BE2C (cell line): ENCODE results near the gene ABHD16B.

Experiments
- DNase-seq: peaks from one replicate; pipeline ENCODE4 v3.0.0-alpha.2; 2020
- H3K27me3 ChIP-seq: fragments of 250-450 bp; sonication (Bioruptor Pico); 2 replicates; pipeline ENCODE4 v1.5.1; 2020; ENCODE audit warnings: mild to moderate bottlenecking
- H3K36me3 ChIP-seq: fragments of 250-450 bp; sonication (Bioruptor Pico); 2 replicates; pipeline ENCODE4 v1.5.1; 2020; ENCODE audit warnings: mild to moderate bottlenecking
- H3K4me1 ChIP-seq: fragments of 250-450 bp; sonication (Bioruptor Pico); 2 replicates; pipeline ENCODE4 v1.5.1; 2020
- H3K4me3 ChIP-seq: 2 replicates; pipeline ENCODE4 v1.5.1; 2011; ENCODE audit warnings: low read depth, low read length
- H3K9me3 ChIP-seq: fragments of 250-450 bp; sonication (Bioruptor Pico); 2 replicates; pipeline ENCODE4 v1.5.1; 2020
- TF ChIP-seq, protein P1 (sequence below): IDR thresholded peaks from 2 replicates; pipeline ENCODE4 v1.5.1; 2012; ENCODE audit warnings: mild to moderate bottlenecking, low read depth, low read length

ABHD16B gene

DNA sequence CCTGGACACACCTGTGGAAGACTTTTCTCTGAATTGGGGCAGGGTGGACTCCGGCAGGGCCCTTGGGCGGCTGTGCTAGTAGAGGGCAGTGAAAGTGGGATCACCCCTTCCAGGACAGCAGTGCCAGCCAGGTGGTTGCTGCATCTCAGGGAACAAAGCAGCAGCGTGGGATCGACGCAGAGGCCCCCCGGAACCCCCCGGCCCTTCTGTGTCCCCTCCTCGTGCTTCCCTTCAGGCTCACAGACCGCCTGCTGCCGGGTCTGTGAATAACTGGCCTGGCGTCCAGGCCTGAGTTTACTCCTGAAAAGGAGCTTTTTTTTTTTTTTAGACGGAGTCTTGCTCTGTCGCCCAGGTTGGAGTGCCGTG lies 24.7 kb downstream of the ABHD16B start:
- no peaks in the 10 kb centered on the region for H3K9me3 ChIP-seq
- H3K27me3 ChIP-seq = no peaks in the 10 kb centered on the region
- no peak overlapping the region for H3K4me3 ChIP-seq
- DNase-seq = no peak
- H3K36me3 ChIP-seq = peaks cover 62% of the 10 kb centered on the region
- TF ChIP-seq, protein P1, sequence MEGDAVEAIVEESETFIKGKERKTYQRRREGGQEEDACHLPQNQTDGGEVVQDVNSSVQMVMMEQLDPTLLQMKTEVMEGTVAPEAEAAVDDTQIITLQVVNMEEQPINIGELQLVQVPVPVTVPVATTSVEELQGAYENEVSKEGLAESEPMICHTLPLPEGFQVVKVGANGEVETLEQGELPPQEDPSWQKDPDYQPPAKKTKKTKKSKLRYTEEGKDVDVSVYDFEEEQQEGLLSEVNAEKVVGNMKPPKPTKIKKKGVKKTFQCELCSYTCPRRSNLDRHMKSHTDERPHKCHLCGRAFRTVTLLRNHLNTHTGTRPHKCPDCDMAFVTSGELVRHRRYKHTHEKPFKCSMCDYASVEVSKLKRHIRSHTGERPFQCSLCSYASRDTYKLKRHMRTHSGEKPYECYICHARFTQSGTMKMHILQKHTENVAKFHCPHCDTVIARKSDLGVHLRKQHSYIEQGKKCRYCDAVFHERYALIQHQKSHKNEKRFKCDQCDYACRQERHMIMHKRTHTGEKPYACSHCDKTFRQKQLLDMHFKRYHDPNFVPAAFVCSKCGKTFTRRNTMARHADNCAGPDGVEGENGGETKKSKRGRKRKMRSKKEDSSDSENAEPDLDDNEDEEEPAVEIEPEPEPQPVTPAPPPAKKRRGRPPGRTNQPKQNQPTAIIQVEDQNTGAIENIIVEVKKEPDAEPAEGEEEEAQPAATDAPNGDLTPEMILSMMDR = no peak
- H3K4me1 ChIP-seq = no peaks in the 10 kb centered on the region

DNA sequence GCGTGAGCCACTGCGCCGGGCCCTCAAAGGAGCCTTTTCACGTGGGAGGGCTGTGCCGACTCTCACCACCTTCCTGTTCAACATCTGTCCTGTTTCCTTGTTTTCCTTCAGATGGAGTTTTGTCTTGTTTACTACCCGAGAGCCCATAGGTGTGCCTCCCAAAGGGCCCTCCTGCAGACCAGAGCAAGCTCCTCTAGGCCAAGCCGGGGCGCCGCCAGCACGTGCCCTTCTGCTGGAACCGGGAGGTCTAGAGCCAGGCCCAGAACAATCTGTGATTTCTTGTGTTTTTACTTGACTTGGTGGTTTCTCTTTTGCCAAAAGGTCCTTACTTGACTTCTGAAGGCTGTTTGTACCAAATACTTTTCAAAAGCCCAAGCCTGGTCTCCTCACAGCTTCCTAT lies 25.6 kb downstream of the ABHD16B start:
- H3K9me3 ChIP-seq = no peaks in the 10 kb centered on the region
- no peaks in the 10 kb centered on the region for H3K4me1 ChIP-seq
- DNase-seq = no peak
- no peak overlapping the region for H3K4me3 ChIP-seq
- no peaks in the 10 kb centered on the region for H3K27me3 ChIP-seq
- TF ChIP-seq, protein P1 = no peak
- peaks cover 56% of the 10 kb centered on the region for H3K36me3 ChIP-seq

DNA sequence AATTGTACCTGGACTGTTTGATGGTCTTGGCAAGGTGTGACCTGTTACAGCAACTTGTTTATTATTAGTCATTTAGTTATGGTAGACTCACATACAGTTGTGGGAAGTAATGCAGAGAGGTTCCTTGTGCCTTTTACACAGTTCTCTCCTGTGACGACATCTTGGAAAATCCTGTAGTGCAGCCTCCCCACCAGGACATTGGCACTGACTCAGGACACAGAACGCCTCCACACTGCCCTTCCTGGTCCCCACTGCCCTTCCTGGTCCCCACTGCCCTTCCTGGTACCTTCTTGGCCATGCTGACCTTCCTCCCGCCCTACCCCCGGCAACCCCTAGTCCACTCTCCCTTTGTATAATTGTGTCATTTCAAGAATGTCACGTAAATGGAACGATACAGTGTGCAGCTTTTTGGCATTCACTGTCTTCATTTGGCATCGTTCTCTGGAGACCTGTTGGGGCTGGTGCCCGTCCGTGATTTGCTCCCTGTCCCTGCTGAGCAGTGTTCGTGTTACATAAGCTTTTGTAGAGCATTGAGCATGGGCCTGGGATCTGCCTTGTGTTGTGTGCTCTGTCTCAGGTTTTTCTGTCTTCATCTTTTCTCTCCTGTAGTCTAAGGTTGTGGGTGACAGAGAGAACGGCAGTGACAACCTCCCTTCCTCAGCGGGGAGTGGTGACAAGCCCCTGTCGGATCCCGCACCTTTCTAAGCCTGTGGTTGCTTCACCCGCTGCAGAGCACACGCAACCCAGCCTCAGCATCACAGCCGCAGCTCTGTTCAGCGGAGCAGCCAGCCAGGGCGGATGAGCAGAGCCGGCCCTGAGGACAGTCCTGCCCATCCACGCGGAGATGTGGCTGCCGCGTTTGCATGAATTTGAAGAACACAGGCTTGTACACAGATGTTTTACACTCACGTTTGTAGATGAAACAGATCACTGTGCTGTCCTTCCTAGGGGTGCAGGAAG lies 28.2 kb downstream of the ABHD16B start:
- Histone ChIP-seq H3K9me3 (no peaks in the 10 kb centered on the region), H3K4me3 (no peak overlapping the region), H3K4me1 (no peaks in the 10 kb centered on the region), H3K36me3 (peaks cover 37% of the 10 kb centered on the region), H3K27me3 (no peaks in the 10 kb centered on the region)
- DNase-seq = no peak
- TF ChIP-seq, protein P1 = no peak

DNA sequence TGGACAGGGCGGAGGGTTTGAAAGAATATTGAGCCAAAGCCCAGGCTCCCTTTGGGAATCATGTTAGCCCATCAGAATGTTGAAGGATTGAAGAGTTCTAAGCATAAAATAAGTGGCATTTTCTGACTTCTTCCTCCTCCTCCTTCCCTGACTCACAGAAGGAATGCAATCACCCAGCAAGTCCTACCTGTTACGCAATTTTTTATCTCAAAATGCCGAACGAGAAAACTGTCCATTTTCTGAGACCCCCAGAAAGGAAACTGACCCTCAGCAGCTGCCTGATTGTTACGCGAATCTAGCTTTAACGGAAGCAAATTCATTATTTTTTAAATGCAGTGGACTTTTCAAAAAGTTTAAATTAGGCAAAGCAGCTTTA lies 28.9 kb downstream of the ABHD16B start:
- DNase-seq = no peak
- Histone ChIP-seq H3K9me3 (no peaks in the 10 kb centered on the region), H3K4me1 (no peaks in the 10 kb centered on the region), H3K4me3 (no peak overlapping the region), H3K27me3 (no peaks in the 10 kb centered on the region), H3K36me3 (peaks cover 31% of the 10 kb centered on the region)
- TF ChIP-seq, protein P1 = no peak

DNA sequence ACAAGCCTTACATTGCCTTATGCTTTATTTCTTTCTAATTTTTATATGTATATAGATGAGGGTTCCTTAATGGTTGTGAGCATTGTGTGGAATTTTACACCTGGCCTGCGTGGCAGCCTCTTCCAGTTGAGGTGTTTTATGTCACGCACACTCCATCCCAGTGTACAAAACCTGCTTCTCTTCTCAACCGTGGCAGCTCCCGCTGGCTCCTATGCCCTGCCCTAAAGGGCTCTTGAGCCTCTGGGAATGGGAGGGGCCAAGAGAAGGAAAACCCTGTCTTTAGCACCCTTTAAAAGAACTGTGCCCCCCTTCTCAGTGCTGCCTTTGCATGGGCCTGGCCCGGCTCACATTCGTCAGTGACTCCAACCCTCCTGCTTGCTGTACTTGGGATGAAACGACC lies 29.3 kb downstream of the ABHD16B start:
- Histone ChIP-seq H3K36me3 (peaks cover 26% of the 10 kb centered on the region), H3K9me3 (no peaks in the 10 kb centered on the region), H3K27me3 (no peaks in the 10 kb centered on the region), H3K4me3 (no peak overlapping the region), H3K4me1 (no peaks in the 10 kb centered on the region)
- TF ChIP-seq, protein P1 = no peak
- no peak for DNase-seq
